Measurements from ENCODE around the gene ROS1.
"Not testable (repeated sequence)": the region's sequence is repeated elsewhere in the genome, so short reads cannot be mapped to it uniquely, and the experiment has no call there.

Gene ROS1

DNA sequence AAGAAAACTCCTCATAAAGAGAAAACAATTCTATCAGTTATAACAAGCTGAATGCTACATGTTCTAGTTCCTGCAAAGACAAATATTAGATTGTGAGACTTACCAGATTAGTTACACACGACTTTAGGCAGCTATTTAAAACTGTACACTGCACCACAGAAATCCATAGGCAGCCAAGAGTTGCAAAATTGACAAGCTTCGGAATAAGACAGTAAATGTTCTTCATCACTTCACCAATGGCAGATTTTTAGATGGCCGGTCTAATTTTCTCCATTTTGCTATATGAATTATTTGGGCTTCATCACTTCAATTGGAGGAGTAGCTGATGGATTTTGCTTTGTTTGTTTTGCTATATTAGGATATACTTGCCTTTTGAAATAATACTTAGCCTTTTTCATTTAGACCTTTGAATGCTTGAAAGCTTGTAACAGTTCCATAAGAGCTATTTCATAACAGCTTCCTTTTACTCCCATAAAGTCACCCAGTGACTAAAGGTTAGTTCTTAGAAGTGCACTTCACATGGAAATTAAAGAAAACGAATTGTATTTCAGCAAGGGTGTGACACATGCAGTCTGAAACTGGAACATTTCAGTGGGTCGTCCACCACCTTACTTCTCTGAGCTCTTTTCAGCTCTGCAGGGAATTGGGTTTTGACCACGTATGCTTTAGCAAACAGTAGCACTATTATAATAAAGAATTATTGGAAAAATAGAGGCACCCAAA lies at the start of gene ROS1:
Gene ROS1 (minus strand): TSS at position 512 of the 723 bp plus-strand sequence. CDS start 286 bp downstream, at position 226.
- no peak for DNase-seq (ENCODE audit: low spot score)

DNA sequence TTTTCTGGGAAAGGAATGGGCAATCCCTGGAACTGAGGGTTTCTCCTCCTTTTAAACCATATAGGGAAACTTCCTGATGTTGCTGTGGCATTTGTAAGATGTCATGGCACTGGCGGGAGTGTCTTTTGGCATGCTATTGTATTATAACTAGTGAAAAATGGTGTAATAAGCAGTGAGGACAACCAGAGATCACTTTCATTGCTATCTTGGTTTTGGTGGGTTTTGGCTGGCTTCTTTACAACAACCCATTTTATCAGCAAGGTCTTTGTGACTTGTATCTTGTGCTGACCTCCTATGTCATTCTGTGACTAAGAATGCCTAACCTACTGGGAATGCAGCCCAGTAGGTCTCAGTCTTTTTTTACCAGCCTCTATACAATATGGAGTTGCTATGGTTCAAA lies 47.7 kb upstream of the ROS1 start:
- DNase-seq (ENCODE audit: low spot score) = no peak

DNA sequence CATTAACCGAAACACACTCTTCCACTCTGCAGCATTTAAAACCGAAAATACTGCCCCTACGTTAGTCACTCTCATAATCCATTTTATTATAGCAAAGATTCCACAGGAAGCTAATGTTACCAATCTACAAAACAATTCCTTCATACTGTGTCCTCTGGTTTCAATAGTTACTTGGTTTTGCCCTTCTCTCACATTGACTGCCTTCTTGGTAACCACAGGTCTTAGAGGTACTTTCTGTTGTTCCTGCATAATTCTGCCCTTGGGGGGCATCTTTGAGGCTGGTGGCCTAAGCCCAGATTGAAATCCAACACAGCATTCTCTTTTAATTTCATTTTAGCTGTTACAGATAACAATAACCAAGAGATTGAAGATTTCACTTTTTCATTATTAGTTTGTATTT lies 46.9 kb upstream of the ROS1 start:
- DNase-seq (ENCODE audit: low spot score) = no peak

DNA sequence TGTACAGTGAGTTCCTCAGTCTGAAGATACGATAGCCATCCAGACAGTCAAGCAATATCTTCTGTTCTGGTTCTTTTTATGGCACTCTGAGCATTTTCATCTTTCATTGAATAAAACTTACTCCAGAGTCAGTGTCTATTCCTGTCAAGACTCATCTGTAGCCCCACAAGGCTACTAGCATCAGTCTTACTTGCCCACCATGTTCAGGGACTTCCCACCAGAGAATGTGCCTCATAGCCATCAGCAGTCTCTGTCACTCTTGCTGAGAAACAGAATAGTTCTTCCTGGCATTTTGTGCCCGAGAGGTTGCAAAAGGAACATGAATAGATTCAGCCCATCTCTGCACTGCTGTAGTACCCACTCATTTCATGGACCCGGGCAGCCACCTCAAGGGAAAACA lies 44.0 kb upstream of the ROS1 start:
- no peak for DNase-seq (ENCODE audit: low spot score)

DNA sequence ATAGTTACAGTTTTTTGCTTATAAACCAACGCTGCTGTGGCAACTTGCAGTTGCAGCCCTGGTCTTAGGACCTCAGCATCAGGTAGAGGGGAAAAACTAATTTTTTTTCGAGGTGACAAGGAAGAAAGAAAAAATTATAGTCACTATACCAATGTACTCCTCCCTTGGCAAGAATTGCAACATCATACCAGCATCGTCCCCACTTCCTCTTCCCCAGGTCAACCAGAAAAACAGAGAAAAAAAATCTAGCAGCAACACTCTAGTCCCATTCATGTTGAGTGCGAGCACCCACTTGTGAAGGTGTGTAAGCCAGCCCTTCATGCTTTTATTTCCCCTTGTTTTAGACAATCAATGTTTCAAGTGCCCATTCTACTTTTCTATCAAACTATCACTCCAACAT lies 43.6 kb upstream of the ROS1 start:
- no peak for DNase-seq (ENCODE audit: low spot score)

DNA sequence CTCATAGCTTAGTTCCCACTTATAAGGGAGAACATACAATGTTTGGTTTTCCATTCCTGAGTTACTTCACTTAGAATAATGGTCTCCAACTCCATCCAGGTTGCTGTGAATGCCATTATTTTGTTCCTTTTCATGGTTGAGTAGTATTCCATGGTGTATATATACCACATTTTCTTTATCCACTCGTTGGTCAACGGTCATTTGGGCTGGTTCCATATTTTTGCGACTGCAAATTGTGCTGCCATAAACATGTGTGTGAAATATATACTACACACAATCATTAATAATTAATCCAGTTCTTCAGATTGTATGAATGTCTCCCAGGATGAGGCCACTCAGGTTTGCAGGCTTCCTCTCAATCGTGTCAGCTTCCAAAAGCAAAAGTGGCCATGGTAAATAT lies 42.8 kb upstream of the ROS1 start:
- not testable (repeated sequence) for DNase-seq (ENCODE audit: low spot score)

DNA sequence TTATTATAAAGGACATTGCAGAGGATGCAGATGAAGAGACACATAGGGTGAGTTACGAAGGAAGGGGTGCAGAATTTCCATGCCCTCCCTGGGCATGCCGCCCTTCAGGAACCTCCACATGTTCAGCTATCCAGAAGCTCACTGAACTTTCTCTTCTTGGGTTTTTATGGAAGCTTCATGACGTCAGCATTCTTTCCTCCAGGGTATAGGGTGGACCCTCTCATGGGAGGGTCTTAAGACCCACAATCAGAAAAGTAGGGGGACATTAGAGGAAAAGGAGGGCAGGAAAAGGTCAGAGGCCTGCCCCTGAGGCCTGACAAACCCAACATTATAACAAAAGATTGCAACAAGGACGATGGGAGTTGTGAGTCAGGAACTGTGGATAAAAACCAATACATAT lies 42.1 kb upstream of the ROS1 start:
- no peak for DNase-seq (ENCODE audit: low spot score)

DNA sequence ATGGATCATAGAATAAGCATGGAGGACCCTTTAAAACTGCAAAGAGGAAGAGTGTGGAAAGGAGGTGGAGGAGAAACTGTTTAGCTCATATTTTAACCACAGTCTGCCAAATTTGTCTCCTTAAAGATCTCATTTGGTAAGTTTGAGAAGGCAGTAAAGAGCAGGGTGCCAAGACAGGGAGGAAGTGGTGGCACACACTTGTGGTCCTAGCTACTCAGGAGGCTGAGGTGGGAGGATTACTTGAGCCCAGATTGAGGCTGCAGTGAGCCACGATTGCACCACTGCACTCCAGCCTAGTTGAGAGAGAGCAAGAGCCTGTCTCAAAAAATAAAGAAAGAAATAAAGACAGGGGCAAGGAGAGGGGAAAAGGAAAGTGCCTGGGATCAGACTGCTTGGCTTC lies 39.9 kb upstream of the ROS1 start:
- DNase-seq (ENCODE audit: low spot score) = no peak

DNA sequence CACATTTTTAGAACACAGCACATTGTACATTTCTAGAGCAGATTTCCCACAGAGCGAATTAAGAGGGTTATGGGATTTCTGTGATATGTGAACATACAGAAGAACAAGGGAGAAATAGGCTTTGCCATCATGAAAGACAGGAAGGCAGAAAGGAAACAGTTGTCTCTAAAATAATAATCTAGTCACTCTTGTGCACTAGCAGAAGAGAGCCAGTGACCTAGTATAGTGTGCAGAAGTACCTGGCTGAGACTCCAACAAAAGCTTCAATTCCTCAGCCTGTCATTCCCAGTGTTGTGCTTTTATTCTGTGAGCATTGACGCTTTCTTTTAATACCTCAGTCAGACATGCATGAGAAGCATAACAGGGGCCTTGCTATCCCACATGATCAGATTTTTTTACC lies 39.0 kb upstream of the ROS1 start:
- DNase-seq (ENCODE audit: low spot score) = no peak

DNA sequence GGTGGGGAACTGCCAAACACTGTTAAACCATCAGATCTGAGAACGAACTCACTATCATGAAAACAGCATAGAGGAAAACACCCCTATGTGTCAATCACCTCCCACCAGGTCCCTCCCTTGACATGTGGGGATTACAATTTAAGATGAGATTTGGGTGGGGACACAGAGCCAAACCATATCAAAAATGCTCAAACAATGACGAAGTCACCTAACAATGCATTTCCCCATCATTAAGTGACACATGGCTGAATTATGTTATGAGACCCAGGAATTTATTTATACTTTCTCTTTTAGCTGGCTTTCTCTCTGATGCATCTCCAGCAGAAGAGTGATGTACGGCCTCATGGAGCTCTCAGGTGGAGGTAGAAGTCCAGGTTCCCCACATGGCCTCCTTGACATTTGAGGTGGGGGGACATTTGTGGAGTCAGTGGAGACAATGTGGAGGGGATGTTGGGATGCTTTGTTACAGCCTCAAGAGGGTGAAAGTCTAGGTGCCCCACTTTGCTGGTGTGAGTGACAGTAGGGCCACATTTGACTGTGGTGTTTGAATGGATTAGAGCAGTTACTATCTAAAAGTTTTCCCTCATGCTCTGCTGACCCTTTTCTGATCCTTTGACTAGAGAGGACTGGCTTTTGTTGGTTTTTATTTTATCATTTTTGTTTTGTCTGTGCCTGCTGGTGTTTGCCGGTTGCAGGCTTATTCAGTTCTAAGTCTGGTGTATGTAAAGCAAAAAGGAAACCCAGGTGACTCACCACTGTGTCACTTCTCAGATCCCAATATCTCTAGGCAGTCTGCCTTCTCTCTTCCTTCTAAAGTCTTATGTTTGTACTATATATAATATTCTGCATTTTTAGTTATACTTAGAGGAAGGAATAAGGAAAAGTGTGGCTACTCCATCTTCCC lies 38.3 kb upstream of the ROS1 start:
- no peak for DNase-seq (ENCODE audit: low spot score)

DNA sequence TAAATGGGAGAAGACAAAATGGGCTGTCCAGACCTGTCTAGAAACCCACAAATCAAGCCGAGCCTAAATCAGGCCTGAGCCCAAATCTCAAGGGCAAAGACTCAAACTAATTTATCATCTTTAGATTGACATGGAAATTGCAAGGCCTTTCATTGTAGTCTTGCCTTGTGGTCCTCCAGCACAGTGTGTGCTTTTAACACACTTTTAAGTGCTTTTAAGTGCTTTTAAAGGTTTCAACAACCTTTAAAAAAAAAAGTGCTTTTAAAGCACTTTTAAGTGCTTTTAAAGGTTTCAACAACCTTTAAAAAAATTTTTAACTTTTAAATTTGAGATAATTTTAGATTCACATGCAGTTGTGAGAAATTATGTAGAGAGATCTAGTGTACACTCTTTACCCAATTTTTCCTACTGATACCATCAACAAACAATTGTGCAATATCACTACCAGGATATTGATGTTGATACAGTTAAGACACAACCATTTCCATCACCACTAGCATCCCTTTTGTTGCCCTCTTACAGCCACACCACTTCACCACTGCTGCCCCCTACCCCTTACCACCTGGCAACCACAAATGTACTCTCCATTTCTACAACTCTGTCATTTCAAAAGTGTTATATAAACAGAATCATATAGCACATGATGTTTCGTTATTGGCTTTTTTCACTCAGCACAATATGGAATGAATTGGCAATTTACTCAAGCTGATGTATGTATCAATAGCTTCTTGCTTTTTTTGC lies 33.6 kb upstream of the ROS1 start:
- no peak for DNase-seq (ENCODE audit: low spot score)

DNA sequence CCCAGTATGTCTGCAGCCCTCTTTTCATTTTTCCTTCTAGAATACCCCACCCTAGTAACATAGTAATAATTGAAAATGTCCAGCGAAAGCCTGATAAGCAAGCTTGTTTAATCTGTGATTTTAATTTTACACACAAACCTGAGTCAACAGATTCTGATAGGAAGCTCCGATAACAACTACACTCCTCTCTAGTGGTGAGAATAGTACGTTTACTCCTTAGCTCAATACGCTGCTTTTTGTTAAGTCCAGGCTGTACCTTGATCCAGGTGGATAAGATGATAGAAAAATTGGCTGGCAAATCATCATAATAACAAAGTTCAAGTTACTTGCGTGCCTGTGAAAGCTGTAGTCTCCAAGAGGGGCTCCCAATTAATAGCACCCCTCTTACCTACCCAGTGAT lies 31.3 kb upstream of the ROS1 start:
- no peak for DNase-seq (ENCODE audit: low spot score)

DNA sequence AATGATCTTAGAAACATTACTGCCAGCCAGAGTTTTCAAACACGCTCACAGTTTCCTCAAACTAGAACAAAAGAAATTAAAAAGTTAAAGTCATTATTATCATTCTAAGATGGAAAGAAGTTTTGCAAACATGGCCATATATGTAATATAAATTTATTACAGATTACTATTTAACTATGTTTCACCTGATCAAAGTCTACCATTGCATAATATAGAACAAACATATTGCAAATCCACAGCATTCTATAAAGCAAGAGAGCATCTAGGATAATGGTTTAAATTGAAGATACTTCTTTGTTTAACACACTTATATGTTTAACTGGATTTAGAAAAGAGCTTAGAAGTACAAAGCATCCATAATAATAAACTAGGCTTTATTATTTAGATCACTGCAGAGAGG lies 30.5 kb upstream of the ROS1 start:
- DNase-seq (ENCODE audit: low spot score) = no peak

DNA sequence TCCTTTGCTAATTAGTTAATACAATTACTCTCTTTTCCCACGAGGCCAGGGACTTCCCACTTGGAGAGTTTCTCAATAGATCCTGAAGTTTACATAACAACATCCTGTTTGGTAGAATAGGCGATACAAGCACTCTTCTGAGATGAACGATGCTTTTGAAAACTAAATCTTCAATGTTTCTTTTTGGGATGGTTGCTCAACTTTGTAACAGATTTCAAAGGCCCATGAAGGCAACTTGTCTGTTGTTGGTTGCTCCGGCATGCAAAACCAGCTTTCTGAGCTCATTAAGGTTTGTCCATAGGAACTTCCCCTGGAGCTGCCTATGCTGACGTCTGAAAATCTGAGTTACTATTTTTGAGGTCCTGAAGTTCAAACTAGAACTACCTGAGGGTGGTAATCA lies 25.9 kb upstream of the ROS1 start:
- no peak for DNase-seq (ENCODE audit: low spot score)

DNA sequence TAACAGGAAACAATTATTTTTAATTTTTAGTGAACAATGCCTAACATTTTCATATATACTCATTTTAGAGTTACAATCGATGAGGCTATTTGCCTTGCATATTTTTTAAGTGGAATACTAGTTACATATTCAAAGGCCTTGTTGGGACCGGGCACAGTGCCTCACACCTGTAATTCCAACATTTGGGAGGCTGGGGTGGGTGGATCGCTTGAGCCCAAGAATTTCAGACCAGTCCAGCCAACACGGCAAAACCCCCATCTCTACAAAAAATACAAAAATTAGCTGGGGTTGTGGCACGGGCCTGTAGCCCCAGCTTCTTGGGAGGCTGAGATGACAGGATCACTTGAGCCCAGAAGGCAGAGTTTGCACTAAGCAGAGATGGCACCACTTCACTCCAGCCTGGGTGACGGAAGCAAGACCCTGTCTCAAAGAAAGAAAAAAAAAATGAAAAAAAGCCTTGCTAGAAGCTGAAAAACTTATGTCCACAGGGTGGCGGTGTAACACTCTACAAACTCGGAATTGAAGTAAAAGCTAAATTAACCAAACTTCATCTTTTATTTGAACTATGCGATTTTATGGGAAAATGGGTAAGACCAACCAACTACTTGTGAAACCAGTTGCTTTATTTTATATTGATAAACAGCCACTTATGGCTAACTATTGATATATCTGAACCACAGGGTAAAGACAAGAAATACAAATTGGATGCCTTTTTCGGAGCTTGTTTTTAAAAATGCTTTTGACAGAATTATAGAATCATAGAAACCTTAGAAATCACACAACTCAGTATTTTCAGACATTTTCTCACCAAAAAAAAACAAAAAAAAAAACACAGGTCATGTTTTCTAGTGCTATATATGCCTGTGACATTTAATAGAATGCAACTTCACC lies 24.1 kb upstream of the ROS1 start:
- peak; percentile 75 for DNase-seq (ENCODE audit: low spot score)

DNA sequence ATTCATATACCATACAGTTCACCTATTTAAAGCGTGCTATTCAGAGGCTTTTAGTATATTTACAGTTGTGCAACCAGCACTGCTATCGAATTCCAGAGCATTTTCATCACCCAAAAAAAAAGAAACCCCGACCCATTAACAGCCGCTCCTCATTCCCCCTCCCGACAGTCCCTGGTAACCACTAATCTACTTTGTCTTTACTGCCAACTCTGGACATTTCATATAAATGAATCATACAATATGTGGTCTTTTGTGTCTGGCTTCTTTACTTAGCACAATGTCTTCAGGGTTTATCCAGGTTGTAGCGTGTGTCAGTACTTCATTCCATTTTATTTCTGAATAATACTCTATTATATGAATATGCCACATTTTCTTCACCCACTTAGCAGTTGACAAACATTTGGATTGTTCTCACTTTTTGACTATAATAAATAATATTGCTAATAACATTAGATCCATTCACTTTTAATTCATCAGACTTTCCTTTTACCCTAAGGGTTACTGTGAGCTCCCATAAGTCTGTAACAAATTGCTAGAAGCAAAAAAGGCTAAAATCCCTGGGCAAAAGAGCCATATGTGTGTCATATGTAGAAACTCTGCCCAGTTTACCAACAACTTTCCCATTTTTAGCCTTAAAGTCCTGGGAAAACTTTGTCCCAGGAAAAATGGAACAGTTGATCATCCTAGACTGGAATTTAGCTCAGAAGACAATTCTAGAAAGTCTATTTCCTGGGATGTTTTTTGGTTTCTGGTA lies 23.2 kb upstream of the ROS1 start:
- no peak for DNase-seq (ENCODE audit: low spot score)

DNA sequence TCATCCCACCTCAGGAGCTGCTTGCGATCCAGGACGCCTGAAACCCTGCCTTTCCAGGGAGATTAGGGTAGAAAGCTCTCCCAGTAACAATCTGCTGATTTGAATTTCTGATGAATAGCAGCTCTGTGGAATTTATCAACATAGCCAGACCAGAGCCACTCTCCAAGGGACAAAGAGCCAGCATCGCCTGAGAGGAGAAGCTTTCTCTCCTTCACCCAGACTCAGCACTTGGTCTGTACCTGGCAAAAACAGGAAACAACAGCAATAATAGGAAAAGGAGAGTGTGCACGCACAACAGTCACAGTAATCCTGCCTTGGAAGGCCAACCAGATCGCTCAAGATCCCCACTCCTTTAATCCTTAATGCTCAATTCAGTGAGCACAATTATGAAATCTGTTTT lies 22.3 kb upstream of the ROS1 start:
- DNase-seq (ENCODE audit: low spot score) = no peak

DNA sequence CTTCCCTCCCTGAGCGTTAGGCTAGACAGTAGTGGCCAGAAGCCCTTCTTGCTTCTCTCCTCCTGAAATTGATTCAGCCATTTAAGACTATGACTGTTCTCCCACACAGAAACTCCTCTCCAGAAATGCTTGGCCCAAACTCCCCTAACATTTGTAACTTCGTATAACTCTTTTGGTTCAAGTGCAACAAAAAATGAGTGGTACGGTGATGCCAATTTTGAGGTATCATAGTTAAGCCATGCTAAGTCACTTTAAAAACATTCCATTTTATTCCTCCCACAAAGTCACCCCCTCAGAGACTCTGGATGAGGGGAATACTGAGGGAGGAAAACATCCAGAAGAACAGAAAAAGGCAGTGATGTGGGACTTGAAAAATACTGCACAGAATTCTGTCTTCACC lies 21.1 kb upstream of the ROS1 start:
- no peak for DNase-seq (ENCODE audit: low spot score)

DNA sequence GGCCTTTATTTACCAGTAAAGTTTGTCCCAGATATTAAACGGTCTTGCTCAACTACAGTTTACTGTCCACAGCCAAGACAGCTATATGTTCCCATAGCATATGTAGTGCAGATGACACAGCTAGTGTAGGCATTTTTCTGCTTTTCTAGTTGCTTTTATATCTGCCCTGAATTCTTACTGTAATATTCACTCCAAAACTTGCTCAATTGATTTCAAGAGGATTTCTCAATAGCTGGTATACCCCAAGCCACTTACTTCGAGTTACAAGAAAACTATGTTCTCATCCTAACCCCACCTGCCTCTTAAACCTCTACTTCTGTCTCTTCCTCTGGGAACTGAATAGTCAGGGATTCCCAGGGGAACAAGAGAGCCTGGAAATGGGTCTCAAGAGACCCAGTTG lies 18.9 kb upstream of the ROS1 start:
- DNase-seq (ENCODE audit: low spot score) = no peak

DNA sequence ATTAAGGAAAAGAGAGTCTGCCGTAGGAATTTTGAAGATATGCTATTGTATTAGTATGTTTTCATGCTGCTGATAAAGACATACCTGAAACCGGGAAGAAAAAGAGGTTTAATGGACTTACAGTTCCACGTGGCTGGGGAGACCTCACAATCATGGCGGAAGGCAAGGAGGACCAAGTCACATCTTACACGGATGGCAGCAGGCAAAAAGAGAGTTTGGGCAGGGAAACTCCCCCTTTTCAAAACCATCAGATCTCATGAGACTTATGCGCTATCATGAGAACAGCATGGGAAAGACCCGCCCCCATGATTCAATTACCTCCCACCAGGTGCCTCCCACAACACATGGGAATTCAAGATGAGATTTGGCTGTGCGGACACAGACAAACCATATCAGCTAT lies 16.6 kb upstream of the ROS1 start:
- DNase-seq (ENCODE audit: low spot score) = not testable (repeated sequence)

DNA sequence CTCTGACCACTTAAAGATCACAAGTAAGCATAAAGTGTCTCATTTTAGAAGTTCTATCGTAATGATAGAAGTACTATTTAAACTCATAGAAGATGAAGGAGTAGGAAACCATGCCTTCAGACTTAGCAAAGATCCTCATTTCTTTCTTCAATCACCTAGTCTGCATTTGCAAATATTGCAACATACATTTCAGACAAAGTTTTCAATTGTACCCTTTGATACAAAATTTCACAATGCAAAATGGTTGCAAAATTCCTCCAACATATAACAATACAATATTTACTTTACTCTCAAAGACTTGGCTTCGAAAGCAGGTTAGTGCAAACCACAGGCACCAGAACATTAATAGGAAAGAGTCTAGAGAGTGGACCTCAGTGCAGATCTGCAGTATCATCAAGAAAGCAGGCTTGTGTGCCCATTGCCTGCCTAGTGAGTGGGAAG lies 16.1 kb upstream of the ROS1 start:
- DNase-seq (ENCODE audit: low spot score) = no peak

Data from Ammon's horn (tissue), 1 donor.